HG02852 (cell line): ENCODE results near the gene C4B.
"Not testable (repeated sequence)": the region's sequence is repeated elsewhere in the genome, so short reads cannot be mapped to it uniquely, and the experiment has no call there.

Source experiments
- ATAC-seq: cut with Tn5 transposase; IDR thresholded peaks from one replicate; pipeline ENCODE4 v1.9.1; 2021; ENCODE audit warnings: mild to moderate bottlenecking, moderate library complexity; ENCODE audit not compliant: unreplicated experiment

C4B gene

GRCh38 chr6:31980998-31981397 is 33.6 kb upstream of the C4B start:
- not testable (repeated sequence) for ATAC-seq

- not testable (repeated sequence) for ATAC-seq
Measured at GRCh38 chr6:31981744-31982143, 32.9 kb upstream of the C4B start, which contains the start of gene C4A. C4A (plus strand) TSS chr6:31982057; CDS start chr6:31982108, 51 bp downstream.

- ATAC-seq, result not testable (repeated sequence)
Measured at GRCh38 chr6:31989363-31989762, 25.2 kb upstream of the C4B start.

- ATAC-seq, result not testable (repeated sequence)
Measured at GRCh38 chr6:31994421-31994820, 20.2 kb upstream of the C4B start.

GRCh38 chr6:31996385-31996784 is 18.2 kb upstream of the C4B start:
- ATAC-seq, result not testable (repeated sequence)

- ATAC-seq, result not testable (repeated sequence)
Measured at GRCh38 chr6:32002546-32003268, 11.9 kb upstream of the C4B start.

- ATAC-seq, result not testable (repeated sequence)
Measured at GRCh38 chr6:32003301-32003700, 11.3 kb upstream of the C4B start.

GRCh38 chr6:32004393-32004792 is 10.2 kb upstream of the C4B start:
- ATAC-seq, result not testable (repeated sequence)

- not testable (repeated sequence) for ATAC-seq
Measured at GRCh38 chr6:32004864-32005537, 9.6 kb upstream of the C4B start.

GRCh38 chr6:32005538-32005880 is 9.1 kb upstream of the C4B start:
- ATAC-seq, result not testable (repeated sequence)

GRCh38 chr6:32005991-32006529 is 8.5 kb upstream of the C4B start:
- not testable (repeated sequence) for ATAC-seq

GRCh38 chr6:32007086-32007485 is 7.5 kb upstream of the C4B start:
- not testable (repeated sequence) for ATAC-seq

GRCh38 chr6:32008037-32008436 is 6.6 kb upstream of the C4B start:
- ATAC-seq, result not testable (repeated sequence)

GRCh38 chr6:32008616-32009015 is 6.0 kb upstream of the C4B start:
- not testable (repeated sequence) for ATAC-seq

GRCh38 chr6:32009537-32009936 is 5.1 kb upstream of the C4B start:
- ATAC-seq, result not testable (repeated sequence)

GRCh38 chr6:32010856-32011530 is 3.6 kb upstream of the C4B start:
- not testable (repeated sequence) for ATAC-seq

- not testable (repeated sequence) for ATAC-seq
Measured at GRCh38 chr6:32012941-32013617, 1.5 kb upstream of the C4B start.

GRCh38 chr6:32013738-32014137 is 857 bp upstream of the C4B start:
- not testable (repeated sequence) for ATAC-seq

- not testable (repeated sequence) for ATAC-seq
Measured at GRCh38 chr6:32022100-32022499, 7.5 kb downstream of the C4B start.

- not testable (repeated sequence) for ATAC-seq
Measured at GRCh38 chr6:32028631-32029030, 14.0 kb downstream of the C4B start.

GRCh38 chr6:32029553-32029952 is 15.0 kb downstream of the C4B start:
- ATAC-seq, result not testable (repeated sequence)
